ENCODE data around the gene FXR2. TPM values are rescaled to one million over a fixed set of nuclear protein-coding genes. Genes with fewer than 3 reads are reported as not detected.

FXR2 gene
- total and polyA plus RNA-seq, 2 donors (not counting 1 experiment from before 2014, with no cell fraction given) = 22.0 to 46.6 TPM

DNA sequence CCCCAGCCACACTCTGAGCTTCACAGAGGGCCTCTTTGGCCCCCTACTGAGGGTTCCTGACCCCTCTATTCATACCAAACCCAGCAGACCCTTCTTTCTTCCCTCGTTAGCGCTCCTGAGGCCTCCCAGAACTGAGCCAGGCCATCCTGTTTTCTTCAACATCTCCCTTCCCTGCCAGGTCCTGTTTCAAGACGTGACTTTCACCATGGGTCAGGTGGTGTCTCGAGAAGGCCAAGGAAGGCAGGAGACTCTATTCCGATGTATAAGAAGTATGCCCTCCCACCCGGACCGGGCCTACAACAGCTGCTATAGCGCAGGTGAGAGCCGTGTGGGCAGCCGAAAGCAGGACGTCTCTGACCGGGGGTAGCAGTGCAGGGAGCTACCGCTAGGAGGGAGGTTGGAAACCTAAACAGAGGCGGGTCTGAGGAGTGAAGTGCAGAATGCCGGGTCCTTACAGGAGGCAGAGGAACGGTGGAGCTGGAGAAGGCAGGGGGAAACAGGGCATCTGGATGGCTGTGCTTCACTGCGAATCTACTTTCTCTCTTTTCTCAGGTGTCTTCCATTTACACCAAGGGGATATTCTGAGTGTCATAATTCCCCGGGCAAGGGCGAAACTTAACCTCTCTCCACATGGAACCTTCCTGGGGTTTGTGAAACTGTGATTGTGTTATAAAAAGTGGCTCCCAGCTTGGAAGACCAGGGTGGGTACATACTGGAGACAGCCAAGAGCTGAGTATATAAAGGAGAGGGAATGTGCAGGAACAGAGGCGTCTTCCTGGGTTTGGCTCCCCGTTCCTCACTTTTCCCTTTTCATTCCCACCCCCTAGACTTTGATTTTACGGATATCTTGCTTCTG lies 54.3 kb downstream of the FXR2 start:
- H3K9ac ChIP-seq (ENCODE audit: insufficient read depth, low read length) = no peak overlapping the region
- TF ChIP-seq, protein P1, sequence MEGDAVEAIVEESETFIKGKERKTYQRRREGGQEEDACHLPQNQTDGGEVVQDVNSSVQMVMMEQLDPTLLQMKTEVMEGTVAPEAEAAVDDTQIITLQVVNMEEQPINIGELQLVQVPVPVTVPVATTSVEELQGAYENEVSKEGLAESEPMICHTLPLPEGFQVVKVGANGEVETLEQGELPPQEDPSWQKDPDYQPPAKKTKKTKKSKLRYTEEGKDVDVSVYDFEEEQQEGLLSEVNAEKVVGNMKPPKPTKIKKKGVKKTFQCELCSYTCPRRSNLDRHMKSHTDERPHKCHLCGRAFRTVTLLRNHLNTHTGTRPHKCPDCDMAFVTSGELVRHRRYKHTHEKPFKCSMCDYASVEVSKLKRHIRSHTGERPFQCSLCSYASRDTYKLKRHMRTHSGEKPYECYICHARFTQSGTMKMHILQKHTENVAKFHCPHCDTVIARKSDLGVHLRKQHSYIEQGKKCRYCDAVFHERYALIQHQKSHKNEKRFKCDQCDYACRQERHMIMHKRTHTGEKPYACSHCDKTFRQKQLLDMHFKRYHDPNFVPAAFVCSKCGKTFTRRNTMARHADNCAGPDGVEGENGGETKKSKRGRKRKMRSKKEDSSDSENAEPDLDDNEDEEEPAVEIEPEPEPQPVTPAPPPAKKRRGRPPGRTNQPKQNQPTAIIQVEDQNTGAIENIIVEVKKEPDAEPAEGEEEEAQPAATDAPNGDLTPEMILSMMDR (conservative IDR thresholded peaks at IDR 0.05 in 1 of 2, IDR thresholded peaks at IDR 0.05 in 1 of 2; ENCODE audit: low read depth in 1 of 2, low read length in 2 of 2) = peak; percentile 64 to 76
- no peak for TF ChIP-seq EZH2 (IDR thresholded peaks at IDR 0.05; ENCODE audit: low read length, missing control alignments)
- no peak overlapping the region for H3K27ac ChIP-seq (ENCODE audit: insufficient read depth, low read length)
- peaks cover 17% of the 10 kb centered on the region for H3K36me3 ChIP-seq (ENCODE audit: control insufficient read depth, insufficient read depth, low read length)
- no peaks in the 10 kb centered on the region for H3K27me3 ChIP-seq (ENCODE audit: control insufficient read depth, insufficient read depth, low read length)
- H3K4me1 ChIP-seq (ENCODE audit: control insufficient read depth, extremely low read depth, insufficient read depth, low read length) = peaks cover 21% of the 10 kb centered on the region
- DNase-seq (ENCODE audit: low read depth in 2 of 2) = peak; percentile 50 to 62
- H3K79me2 ChIP-seq (ENCODE audit: control insufficient read depth, insufficient read depth, low read length) = peaks cover 33% of the 10 kb centered on the region
- H3K4me2 ChIP-seq (ENCODE audit: extremely low read depth, insufficient read depth, low read length) = peak overlapping the region; percentile 95
- peak overlapping the region in 2 of 4 experiments; percentile 82 to 87 for H3K4me3 ChIP-seq (replicated peaks in 1 of 4; ENCODE audit: control extremely low read depth in 1 of 4, insufficient read depth in 1 of 4, low read depth in 3 of 4, low read length in 4 of 4)
- H4K20me1 ChIP-seq (ENCODE audit: control insufficient read depth, extremely low read depth, insufficient read depth, low read length) = no peaks in the 10 kb centered on the region
- H3K9me3 ChIP-seq (ENCODE audit: control insufficient read depth, insufficient read depth, low read depth, low read length) = no peaks in the 10 kb centered on the region
- H2AFZ ChIP-seq (ENCODE audit: low read length) = no peak overlapping the region

- TF ChIP-seq, protein P1 (conservative IDR thresholded peaks at IDR 0.05 in 1 of 2, IDR thresholded peaks at IDR 0.05 in 1 of 2; ENCODE audit: low read depth in 1 of 2, low read length in 2 of 2) = no peak
- TF ChIP-seq EZH2 (IDR thresholded peaks at IDR 0.05; ENCODE audit: low read length, missing control alignments) = no peak
- Histone ChIP-seq H3K4me1 (ENCODE audit: control insufficient read depth, extremely low read depth, insufficient read depth, low read length) (peaks cover 21% of the 10 kb centered on the region), H3K36me3 (ENCODE audit: control insufficient read depth, insufficient read depth, low read length) (peaks cover 8% of the 10 kb centered on the region), H3K4me3 (replicated peaks in 1 of 4; ENCODE audit: control extremely low read depth in 1 of 4, insufficient read depth in 1 of 4, low read depth in 3 of 4, low read length in 4 of 4) (no peak overlapping the region), H2AFZ (ENCODE audit: low read length) (no peak overlapping the region), H3K9ac (ENCODE audit: insufficient read depth, low read length) (no peak overlapping the region), H3K4me2 (ENCODE audit: extremely low read depth, insufficient read depth, low read length) (no peak overlapping the region), H3K27me3 (ENCODE audit: control insufficient read depth, insufficient read depth, low read length) (no peaks in the 10 kb centered on the region), H3K27ac (ENCODE audit: insufficient read depth, low read length) (no peak overlapping the region), H4K20me1 (ENCODE audit: control insufficient read depth, extremely low read depth, insufficient read depth, low read length) (no peaks in the 10 kb centered on the region), H3K9me3 (ENCODE audit: control insufficient read depth, insufficient read depth, low read depth, low read length) (no peaks in the 10 kb centered on the region), H3K79me2 (ENCODE audit: control insufficient read depth, insufficient read depth, low read length) (peaks cover 25% of the 10 kb centered on the region)
- no peak for DNase-seq (ENCODE audit: low read depth in 2 of 2)
Measured at GRCh38 chr17:7559320-7560171, 55.2 kb downstream of the FXR2 start.
